ENCODE results near the gene ECE1.

The ECE1 gene

DNA sequence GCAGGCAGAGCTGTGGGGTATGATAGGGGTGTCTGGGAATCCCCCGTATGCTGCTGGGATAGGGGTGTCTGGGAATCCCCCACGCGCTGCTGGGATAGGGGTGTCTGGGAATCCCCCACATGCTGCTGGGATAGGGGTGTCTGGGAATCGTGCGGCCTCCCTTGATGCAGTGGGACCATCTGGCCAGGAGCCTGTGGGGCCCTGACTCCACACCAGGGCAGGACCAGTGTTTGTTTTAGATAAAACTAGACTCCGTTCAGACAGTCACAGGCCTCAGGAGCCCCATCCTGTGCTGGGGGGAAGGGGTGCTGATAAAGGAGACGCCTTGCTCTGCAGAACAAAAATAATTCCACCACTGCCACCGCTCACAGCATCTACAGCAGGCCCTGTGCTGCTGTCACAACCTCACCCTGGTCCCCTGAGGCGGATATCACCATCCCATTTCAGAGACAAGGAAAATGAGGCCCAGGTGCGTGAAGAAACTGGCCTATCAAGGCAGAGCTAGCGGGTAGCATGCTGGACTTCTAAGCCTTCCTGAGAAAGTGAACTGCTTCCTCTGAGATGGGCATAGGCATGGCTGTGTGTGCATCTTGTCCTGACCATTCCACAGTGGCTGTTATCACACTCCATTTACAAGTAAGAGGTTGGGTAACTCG lies 24.0 kb downstream of the ECE1 start:
- no peak for DNase-seq

- no peak for DNase-seq
These were observed 24.6 kb downstream of the ECE1 start for GRCh38 chr1:21265644-21266043.

- DNase-seq, result no peak
These were observed 25.4 kb downstream of the ECE1 start for GRCh38 chr1:21264898-21265297.

DNA sequence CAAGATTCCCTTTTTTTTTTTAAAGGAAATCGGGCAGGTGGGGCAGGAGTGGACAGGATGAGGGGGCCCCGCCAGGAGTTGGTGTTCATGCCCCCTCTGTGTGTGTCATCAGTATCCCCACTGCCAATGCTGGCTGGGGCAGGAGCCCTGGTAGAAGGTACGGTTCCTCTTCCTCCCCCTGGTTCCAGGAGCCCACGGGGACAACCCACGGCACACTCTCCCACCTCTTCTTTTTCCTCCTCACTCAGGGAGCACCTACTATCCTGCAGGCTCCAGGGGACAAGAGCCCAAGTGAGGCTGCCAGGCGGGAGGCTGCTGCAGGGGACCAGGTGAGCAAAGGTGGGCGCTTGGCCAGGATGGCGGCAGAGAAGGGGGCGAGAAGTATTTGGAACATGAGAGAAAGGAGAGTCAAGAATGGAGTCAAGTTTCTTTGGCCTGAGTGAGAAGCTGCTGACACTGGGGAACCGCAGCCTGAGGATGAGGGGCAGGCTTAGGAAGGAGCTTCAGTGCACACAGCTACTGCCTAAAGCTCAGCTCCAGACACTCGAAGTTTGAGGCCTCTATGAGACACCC lies 26.5 kb downstream of the ECE1 start:
- no peak for DNase-seq

DNA sequence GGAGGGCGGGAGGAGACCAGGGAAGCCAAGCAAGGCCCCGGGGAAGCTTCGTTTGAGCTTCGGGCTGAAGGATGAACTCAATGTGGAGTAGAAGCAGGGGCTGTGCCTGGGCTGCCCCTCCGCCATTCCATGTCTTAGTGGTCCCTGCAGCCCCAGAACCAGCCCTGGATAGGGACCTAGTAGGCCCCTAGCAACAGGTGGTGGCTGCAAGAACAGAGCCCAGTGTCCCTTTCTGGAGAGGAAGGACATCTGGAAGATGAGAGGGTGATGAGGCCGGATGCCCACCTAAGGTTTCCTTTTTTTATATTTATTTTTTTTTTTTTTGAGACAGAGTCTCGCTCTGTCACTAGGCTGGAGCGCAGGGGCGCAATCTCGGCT lies 27.2 kb downstream of the ECE1 start:
- no peak for DNase-seq

DNA sequence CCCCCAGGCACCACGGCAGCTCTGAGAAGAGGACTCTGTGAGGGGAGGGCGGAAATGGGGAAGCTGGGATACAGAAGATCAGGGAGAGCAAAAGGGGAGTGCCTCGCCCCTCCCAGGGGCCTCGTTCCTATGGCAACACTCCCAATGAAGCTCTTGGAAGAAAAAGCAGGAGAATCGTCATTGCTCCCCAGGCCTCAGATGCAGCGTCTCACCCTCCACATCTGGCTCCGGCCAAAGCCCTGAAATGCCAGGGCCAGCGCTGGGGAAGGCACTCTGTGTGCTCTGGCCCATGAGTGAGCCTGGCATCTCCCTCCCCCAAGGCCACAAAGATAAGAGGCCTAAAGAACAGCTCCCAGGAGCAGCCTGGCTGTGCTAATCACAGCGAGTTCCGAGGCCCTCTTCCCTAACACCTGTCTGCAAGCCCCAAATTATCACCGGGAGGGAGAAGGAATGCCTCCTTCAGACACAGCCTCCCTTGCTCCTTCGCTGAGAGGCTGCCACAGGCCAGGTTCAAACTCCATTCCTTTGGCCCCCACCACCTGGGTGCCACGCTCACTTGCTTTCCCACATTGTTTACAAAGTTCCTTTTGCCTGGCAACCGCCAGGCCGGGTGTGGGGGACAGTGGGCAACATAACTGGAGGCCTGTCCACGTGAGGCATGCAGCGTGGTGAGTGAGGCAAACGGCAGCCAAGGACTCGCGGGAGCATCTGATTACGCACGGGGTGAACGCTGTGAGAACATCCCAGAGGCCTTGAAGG lies 27.8 kb downstream of the ECE1 start:
- no peak for DNase-seq

- no peak for DNase-seq
These were observed 28.5 kb downstream of the ECE1 start for GRCh38 chr1:21261551-21262292.

GRCh38 chr1:21260405-21261125 lies 29.7 kb downstream of the ECE1 start:
- DNase-seq, result no peak

DNA sequence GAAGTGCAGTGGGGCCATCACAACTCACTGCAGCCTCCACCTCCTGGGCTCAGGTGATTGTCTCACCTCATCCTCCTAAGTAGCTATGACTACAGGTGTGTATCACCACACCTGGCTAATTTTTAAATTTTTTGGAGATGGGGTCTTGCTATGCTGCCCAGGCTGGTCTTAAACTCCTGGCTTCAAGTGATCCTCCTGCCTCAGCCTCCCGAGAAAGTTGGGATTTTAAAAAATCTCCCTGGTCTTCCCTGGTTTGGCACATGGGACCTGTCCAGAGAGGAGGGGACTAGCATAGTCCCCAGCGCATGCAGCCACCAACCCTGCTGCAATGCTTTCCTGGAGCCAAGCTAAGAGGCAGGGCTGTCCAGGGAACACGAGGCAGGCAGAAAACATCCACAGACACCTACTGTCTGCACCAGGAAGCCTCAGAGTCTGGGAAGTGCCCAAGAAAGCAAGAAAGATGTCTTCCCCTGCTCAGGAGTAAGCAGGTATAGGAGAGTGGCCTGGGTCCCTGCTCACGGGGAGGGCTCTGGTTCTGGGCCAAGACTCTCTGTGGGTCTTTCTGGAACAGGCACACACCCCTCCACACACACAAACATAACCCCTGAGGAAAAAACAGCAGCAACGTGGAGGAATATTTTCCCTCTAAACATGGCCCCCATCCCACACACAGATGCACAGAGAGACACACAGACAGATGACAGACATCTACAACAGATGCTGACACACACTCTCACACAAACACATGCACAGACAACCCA lies 30.8 kb downstream of the ECE1 start:
- DNase-seq, result no peak

DNA sequence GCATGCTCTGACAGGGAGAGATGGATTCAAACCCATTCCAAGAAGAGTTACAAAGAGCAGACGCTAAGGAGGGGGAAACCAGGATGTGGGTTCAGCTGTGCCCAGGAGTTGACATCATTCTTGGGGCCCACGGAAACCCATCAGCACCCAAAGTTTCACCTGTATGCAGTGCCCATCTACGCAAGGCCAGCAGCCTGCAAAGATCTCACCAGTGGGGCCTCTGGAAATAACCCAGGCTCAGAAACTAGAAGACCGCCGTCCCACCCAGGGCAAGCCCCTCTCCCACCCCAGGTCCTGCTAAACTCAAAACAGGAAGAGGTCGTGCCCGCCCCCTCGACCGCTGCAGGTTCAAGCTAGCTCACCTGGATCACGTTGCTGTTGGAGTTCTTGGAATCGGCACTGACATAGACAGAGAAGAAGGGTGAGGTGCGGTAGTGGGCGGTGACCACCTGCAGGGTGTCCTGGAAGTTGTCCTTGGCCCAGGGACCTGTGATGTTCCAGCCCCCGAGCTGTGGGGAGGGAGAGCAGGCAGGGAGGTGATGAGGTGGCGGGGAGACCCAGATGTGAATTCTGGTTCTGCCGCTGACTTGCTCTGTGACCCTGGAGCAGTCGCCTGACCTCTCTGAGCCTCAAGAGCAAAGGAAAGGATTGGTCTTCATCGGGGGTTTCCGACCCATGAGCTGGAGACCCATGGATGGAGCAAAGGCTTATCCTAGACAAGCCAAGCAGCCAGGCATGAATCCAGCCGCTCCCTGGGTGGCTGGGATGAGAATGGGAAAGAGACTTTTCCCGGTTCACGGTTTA lies 31.7 kb downstream of the ECE1 start:
- no peak for DNase-seq

- no peak for DNase-seq
These were observed 32.7 kb downstream of the ECE1 start for GRCh38 chr1:21257431-21258135.

GRCh38 chr1:21256776-21257175 lies 33.5 kb downstream of the ECE1 start:
- no peak for DNase-seq

GRCh38 chr1:21255943-21256320 lies 34.3 kb downstream of the ECE1 start:
- DNase-seq, result no peak

GRCh38 chr1:21255284-21255942 lies 34.9 kb downstream of the ECE1 start:
- DNase-seq, result no peak

- DNase-seq, result no peak
These were observed 35.8 kb downstream of the ECE1 start for GRCh38 chr1:21254335-21254951.

DNA sequence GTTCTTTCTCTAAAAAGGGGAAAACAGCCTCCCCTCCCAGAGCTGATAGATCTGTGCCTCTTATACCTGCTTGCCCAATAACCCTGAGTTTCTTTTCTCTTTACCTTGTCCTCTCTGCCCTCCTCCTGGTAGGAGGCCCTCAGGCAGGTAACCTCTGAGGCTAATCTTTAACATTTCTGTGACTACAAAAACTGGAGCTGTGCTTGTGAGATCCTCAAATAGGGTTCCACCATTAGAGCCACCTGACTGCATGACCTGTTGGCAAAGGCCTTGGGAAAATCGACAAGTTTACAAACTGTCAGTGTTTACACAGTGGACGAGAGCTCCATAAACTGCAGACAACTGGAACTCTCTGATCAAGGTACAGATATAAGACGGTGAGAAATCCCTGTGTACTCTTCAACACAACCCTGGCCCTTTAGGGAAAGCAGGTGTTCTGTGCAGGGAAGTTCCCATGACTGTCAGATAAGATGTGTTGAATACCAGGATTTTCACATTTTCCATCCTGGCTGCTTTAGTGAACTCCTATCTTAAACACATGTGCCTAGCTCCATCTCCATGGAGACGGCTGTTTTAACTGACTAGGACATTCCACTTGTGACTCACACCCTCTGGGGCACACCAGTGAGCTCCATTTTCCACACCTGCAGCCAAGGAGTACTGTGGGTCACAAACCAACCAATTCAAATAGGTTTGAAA lies 38.3 kb downstream of the ECE1 start:
- no peak for DNase-seq

GRCh38 chr1:21249940-21250493 lies 40.2 kb downstream of the ECE1 start:
- DNase-seq, result no peak

- no peak for DNase-seq
These were observed 42.2 kb downstream of the ECE1 start for GRCh38 chr1:21247892-21248715.
